Fibroblast of lung (primary cell): ENCODE results near the gene SRRD.

ENCODE experiments used
- CTCF ChIP-seq, 2 donors: IDR thresholded peaks in 1 of 2; conservative IDR thresholded peaks in 1 of 2; 1 replicate in 1 of 2; 2 replicates in 1 of 2; pipeline ENCODE4 v1.5.1; 2011 to 2012; ENCODE audit warnings: low read length in 2 of 2, control low read depth in 1 of 2, inconsistent platforms in 1 of 2, low read depth in 1 of 2, mild to moderate bottlenecking in 1 of 2
- EZH2 ChIP-seq: IDR thresholded peaks from 2 replicates; pipeline ENCODE4 v1.5.1; 2012; ENCODE audit warnings: low read length, control low read depth, mild to moderate bottlenecking; ENCODE audit errors: missing control alignments

- TF ChIP-seq CTCF (conservative IDR thresholded peaks at IDR 0.05 in 1 of 2, IDR thresholded peaks at IDR 0.05 in 1 of 2; ENCODE audit: low read depth in 1 of 2, low read length in 2 of 2) = no peak
- no peak for TF ChIP-seq EZH2
These were observed 20.5 kb upstream of the SRRD start for GRCh38 chr22:26463101-26463661.
